ENCODE results near the gene KRT3.

Gene KRT3

GRCh38 chr12:52832451-52832850, 36.5 kb upstream of the KRT3 start:
- no peak for TF ChIP-seq CSRNP3 (CRISPR knock-in tag; IDR thresholded peaks at IDR 0.05)
- no peak for TF ChIP-seq ZNF70 (CRISPR knock-in tag; IDR thresholded peaks at IDR 0.05)
- TF ChIP-seq ZFP3 (CRISPR knock-in tag; IDR thresholded peaks at IDR 0.05), result no peak
- TF ChIP-seq TSHZ2 (CRISPR knock-in tag; IDR thresholded peaks at IDR 0.05), result no peak
- no peak for TF ChIP-seq ISL1 (CRISPR knock-in tag; IDR thresholded peaks at IDR 0.05)
- TF ChIP-seq SNAI2 (CRISPR knock-in tag; IDR thresholded peaks at IDR 0.05), result no peak
- TF ChIP-seq GLIS3 (CRISPR knock-in tag; IDR thresholded peaks at IDR 0.05), result no peak
- TF ChIP-seq ESRRG (CRISPR knock-in tag; IDR thresholded peaks at IDR 0.05), result no peak
- no peak for TF ChIP-seq ZNF8 (CRISPR knock-in tag; IDR thresholded peaks at IDR 0.05)
- no peak for TF ChIP-seq ARNTL (CRISPR knock-in tag; IDR thresholded peaks at IDR 0.05; ENCODE audit: borderline replicate concordance, low read depth)
- TF ChIP-seq ZC3H10 (CRISPR knock-in tag; IDR thresholded peaks at IDR 0.05), result no peak
- no peak for TF ChIP-seq CSDC2 (CRISPR knock-in tag; IDR thresholded peaks at IDR 0.05)
- TF ChIP-seq OSR1 (CRISPR knock-in tag; IDR thresholded peaks at IDR 0.05), result no peak
- TF ChIP-seq BACH2 (CRISPR knock-in tag; IDR thresholded peaks at IDR 0.05; ENCODE audit: borderline replicate concordance), result no peak
- no peak for TF ChIP-seq PPARA (CRISPR knock-in tag; IDR thresholded peaks at IDR 0.05; ENCODE audit: borderline replicate concordance)
- no peak for TF ChIP-seq TCF4 (CRISPR knock-in tag; IDR thresholded peaks at IDR 0.05; ENCODE audit: borderline replicate concordance)
- no peak for TF ChIP-seq ZNF565 (CRISPR knock-in tag; conservative IDR thresholded peaks at IDR 0.05; ENCODE audit: low read depth)
- no peak for ATAC-seq

GRCh38 chr12:52831251-52831650, 35.3 kb upstream of the KRT3 start:
- TF ChIP-seq ZFP3 (CRISPR knock-in tag; IDR thresholded peaks at IDR 0.05) (no peak), ZFP30 (CRISPR knock-in tag; IDR thresholded peaks at IDR 0.05) (no peak)
- ATAC-seq, result no peak

- ATAC-seq, result no peak
These were observed 34.3 kb upstream of the KRT3 start for GRCh38 chr12:52829986-52830770.

GRCh38 chr12:52828591-52829021, 32.7 kb upstream of the KRT3 start:
- TF ChIP-seq SNAI2 (CRISPR knock-in tag; IDR thresholded peaks at IDR 0.05) (no peak), OSR1 (CRISPR knock-in tag; IDR thresholded peaks at IDR 0.05) (no peak), PATZ1 (CRISPR knock-in tag; IDR thresholded peaks at IDR 0.05; ENCODE audit: borderline replicate concordance) (no peak), ARNTL (CRISPR knock-in tag; IDR thresholded peaks at IDR 0.05; ENCODE audit: borderline replicate concordance, low read depth) (no peak), GLIS3 (CRISPR knock-in tag; IDR thresholded peaks at IDR 0.05) (no peak), ZFP30 (CRISPR knock-in tag; IDR thresholded peaks at IDR 0.05) (no peak), ZC3H10 (CRISPR knock-in tag; IDR thresholded peaks at IDR 0.05) (no peak), ZNF70 (CRISPR knock-in tag; IDR thresholded peaks at IDR 0.05) (no peak), TOX (CRISPR knock-in tag; IDR thresholded peaks at IDR 0.05; ENCODE audit: borderline replicate concordance) (no peak)
- no peak for ATAC-seq

More at GRCh38 chr12:52829986-52830770, 34.3 kb upstream of the KRT3 start:
- TF ChIP-seq ISL1 (CRISPR knock-in tag; IDR thresholded peaks at IDR 0.05), result no peak
- TF ChIP-seq ESRRG (CRISPR knock-in tag; IDR thresholded peaks at IDR 0.05), result no peak
- no peak for TF ChIP-seq POU6F1 (CRISPR knock-in tag; IDR thresholded peaks at IDR 0.05; ENCODE audit: borderline replicate concordance, low read depth)

Data from SK-N-SH treated with all-trans-retinoic acid at 6 μM for 48 hours (cell line).